Epithelial cell of proximal tubule (primary cell): ENCODE data around the gene SETBP1. TPM values are rescaled to one million over a fixed set of nuclear protein-coding genes. Genes with fewer than 3 reads are reported as not detected.

Source experiments
- DNase-seq: peaks from one replicate; pipeline ENCODE4 v3.0.0-alpha.2; 2011; ENCODE audit warnings: low read depth
- H3K4me3 ChIP-seq: 2 replicates; pipeline ENCODE4 v1.5.1; 2011; ENCODE audit warnings: low read depth, mild to moderate bottlenecking, low read length
- total RNA-seq: library from RNA; depleted of rRNA; stranded (reverse); fragments of >200 nt; gene quantifications from 2 replicates; pipeline ENCODE4 v1.2.3, GENCODE V29; 2015
- TF ChIP-seq, protein P1 (sequence below): conservative IDR thresholded peaks from 2 replicates; pipeline ENCODE4 v1.5.1; 2012; ENCODE audit warnings: low read depth, mild to moderate bottlenecking, low read length

SETBP1 gene
- total RNA-seq, 1 donor from 2014 or later = 2.4 TPM

DNA sequence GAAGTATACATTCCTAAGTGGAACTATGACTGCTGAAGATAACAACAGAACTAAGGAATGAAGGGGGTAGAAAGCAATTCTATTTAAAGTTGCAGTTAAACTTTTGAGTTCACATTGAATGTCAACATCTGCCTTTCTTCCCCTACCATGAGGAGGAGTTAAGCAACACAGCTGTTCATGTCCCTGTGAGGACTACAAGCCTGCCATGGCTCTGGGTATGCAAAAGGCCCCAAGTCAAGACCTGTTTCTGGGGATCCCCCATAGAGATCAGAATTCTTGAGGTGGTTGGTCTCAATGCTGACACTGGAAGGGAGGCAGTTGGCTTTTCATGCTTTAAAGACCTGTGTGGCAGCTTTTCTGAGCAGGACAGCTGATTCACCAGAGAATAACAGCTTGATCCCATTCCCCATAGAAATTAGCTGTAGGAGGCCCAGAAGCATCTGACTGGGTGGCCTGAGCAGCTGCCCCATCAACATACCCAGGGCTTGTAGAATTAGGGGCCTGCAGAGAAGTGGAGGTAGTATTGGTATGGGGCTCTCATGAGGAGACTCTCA, 131.0 kb downstream of the SETBP1 start:
- TF ChIP-seq, protein P1, sequence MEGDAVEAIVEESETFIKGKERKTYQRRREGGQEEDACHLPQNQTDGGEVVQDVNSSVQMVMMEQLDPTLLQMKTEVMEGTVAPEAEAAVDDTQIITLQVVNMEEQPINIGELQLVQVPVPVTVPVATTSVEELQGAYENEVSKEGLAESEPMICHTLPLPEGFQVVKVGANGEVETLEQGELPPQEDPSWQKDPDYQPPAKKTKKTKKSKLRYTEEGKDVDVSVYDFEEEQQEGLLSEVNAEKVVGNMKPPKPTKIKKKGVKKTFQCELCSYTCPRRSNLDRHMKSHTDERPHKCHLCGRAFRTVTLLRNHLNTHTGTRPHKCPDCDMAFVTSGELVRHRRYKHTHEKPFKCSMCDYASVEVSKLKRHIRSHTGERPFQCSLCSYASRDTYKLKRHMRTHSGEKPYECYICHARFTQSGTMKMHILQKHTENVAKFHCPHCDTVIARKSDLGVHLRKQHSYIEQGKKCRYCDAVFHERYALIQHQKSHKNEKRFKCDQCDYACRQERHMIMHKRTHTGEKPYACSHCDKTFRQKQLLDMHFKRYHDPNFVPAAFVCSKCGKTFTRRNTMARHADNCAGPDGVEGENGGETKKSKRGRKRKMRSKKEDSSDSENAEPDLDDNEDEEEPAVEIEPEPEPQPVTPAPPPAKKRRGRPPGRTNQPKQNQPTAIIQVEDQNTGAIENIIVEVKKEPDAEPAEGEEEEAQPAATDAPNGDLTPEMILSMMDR = no peak

DNA sequence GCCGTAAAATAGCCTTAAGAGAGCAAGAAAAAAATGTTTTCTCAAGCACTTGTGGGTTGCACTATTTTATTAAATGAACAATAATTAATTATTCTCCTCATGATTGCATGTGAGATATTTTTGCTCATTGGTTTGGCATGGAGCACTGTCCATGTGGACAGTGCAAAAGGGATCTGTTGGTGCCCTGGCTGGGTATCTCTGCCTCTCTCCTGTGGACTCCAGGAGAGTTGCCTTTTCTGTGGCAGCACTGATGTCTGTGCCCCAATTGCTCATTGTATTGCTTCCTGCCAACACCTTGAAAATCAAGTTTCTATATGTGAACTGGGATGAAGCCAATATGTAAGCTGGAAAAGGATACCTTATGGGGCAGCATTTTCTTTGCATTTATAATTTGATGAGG, 131.7 kb downstream of the SETBP1 start:
- TF ChIP-seq, protein P1 = no peak
- H3K4me3 ChIP-seq = no peak overlapping the region
- DNase-seq = no peak

More for the DNA sequence above, 131.0 kb downstream of the SETBP1 start:
- DNase-seq = no peak
- H3K4me3 ChIP-seq = no peak overlapping the region

DNA sequence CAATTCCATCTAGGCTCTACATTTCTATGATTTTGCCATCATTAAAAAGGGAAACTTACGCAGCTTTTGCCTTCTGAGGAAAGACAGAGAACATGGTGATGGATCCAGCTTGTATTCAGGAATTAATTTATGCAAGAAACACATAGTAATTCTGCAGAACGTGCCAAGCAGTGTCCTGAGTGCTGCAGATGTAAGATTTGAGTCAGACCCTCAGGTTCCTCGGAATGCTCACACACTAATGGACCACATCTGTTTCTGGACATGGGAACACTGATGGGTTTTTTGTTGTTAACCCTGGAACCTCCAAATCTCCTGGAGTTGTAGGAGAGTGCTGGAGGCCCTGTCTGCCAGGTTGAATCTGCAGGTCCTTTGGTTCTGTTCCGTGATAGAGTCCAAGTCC, 132.9 kb downstream of the SETBP1 start:
- TF ChIP-seq, protein P1 = no peak
- H3K4me3 ChIP-seq = no peak overlapping the region
- DNase-seq = no peak

DNA sequence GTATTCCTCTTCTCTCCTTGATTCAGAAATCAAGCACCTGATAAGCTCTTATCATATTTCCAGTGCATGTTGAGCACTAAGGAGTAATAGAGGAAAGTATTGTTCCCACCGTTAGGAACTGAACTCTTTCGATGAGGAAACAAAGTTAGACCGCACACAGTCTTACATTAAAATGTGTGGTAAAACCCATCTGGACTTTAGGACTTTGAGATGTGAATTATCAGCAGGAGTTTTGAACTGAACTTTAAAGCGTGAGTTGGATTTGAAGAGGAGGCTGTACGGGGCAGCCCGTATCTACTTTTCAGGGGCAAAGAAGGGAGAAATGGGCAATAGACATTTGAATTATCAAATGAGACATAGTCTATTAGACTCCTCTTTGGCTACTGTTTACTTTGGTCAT, 134.4 kb downstream of the SETBP1 start:
- no peak overlapping the region for H3K4me3 ChIP-seq
- DNase-seq = no peak
- TF ChIP-seq, protein P1 = no peak

DNA sequence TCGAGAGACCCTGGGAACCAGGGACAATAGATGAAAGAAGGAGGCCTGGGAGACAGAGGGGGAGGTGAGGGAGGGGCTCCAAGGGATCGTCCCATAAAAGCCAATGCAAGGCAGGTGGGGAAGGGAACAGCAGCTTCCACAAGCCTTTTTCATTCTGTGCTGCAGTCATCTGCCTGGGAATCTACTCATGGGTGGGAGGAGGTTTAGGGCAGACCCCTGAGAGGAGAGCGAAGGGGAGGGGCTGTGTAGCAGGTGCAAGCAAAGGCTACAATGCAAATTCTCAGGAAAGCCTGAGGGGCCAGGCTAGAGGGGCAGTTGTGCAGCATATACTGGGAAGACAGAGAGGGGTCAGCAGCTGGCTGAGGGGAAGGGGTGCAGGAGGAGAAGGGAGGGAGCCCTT, 135.4 kb downstream of the SETBP1 start:
- H3K4me3 ChIP-seq = no peak overlapping the region

DNA sequence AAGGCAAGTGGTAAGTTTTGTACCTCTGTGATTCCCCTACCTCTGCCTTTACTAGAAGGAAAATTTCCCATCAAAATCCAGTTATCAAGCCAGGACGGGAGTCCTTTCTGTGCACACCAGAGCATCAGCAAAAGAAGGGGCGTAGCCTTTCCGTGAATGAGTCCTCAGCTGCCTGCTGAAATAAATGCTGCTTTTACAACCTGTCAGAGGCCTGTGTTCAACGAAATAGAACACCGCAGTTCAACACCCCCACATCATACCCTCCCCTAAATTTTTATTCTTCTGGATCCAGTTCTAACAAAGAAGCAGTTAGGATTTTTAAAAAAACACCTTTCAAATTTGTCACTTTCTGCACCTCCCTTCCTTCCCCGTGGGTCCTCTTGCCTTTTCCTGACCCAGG, 135.8 kb downstream of the SETBP1 start:
- TF ChIP-seq, protein P1 = no peak
- H3K4me3 ChIP-seq = no peak overlapping the region
- no peak for DNase-seq

More for the DNA sequence above, 135.4 kb downstream of the SETBP1 start:
- DNase-seq = no peak
- TF ChIP-seq, protein P1 = no peak

DNA sequence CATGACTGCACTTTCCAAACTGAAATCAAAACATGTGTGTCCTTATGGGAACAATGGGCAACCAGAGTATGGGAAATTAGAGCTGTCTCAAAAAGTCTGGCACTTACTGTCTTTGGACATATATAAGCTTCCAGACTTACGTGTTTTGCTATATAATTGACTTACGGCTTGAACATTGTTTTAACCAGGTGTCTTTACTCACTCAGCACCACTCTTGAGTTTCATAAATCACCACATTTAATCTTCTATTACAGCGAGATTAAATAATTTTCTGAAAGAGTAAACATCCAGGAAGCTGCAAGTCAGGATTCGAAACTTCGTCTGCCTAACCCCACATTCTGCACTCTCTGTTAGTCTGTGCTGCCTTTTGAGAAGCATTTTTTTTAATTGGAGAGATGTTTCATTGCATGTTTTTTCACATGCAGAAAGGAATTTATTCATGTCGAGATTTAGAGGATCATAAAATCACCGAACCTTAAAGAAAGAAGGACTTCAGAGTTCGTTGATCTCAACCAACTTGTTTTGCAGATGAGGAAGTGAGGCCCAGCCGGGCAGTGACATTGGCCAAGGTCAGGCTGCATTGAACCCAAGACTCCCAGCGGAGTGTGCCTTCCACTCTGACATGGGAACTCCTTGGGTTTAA, 137.3 kb downstream of the SETBP1 start:
- no peak for DNase-seq
- no peak overlapping the region for H3K4me3 ChIP-seq
- TF ChIP-seq, protein P1 = no peak
